Measurements from ENCODE around the gene TEX2. TPM values are rescaled to one million over a fixed set of nuclear protein-coding genes. Genes with fewer than 3 reads are reported as not detected.
"Not testable (repeated sequence)": the region's sequence is repeated elsewhere in the genome, so short reads cannot be mapped to it uniquely, and the experiment has no call there.

The TEX2 gene
- total RNA-seq, 2 experiments from 2014 or later, result 15.2 to 15.8 TPM

DNA sequence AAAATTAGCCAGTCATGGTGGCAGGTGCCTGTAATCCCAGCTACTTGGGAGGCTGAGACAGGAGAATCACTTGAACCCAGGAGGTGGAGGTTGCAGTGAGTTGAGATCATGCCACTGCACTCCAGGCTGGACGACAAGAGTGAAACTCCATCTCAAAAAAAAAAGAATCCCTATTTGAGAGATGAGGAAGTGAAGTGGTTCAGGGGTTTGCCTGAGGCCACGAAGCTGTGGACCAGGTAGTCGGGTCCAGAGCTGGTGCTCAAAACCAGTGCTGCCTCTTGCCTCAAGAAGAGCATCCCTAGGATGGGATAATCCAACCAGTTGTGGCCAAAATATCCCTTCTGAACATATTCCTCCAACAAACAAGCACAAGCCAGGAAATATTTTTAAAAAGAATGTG lies 95.4 kb downstream of the TEX2 start:
- H3K4me3 Mint-ChIP-seq; ATAC-seq; DNase-seq; POLR2A ChIA-PET; H3K9me3 Mint-ChIP-seq (ENCODE audit: low read depth); H3K27me3 Mint-ChIP-seq; H3K27ac Mint-ChIP-seq; intact Hi-C loops (cut with DNase I, micrococcal nuclease); H3K4me1 Mint-ChIP-seq: not testable (repeated sequence)
- H3K36me3 Mint-ChIP-seq (ENCODE audit: low read depth), result peaks cover 21% of the 10 kb centered on the region
- CTCF ChIA-PET, result interaction anchor here (1.0 to 3.3 kb wide), 3 partner anchors 9 to 139 kb away, joined by 3 to 8 read pairs (median 3); no protein-coding TSS in a partner anchor

GRCh38 chr17:64166876-64167275 lies 96.2 kb downstream of the TEX2 start:
- H3K4me3 Mint-ChIP-seq, result no peak overlapping the region
- intact Hi-C loops (cut with DNase I, micrococcal nuclease), result no loop called here
- H3K4me1 Mint-ChIP-seq, result no peaks in the 10 kb centered on the region
- ChIA-PET CTCF (interaction anchor here (0.7 to 3.3 kb wide), 4 partner anchors 10 to 140 kb away, joined by 3 to 8 read pairs (median 4); no protein-coding TSS in a partner anchor), POLR2A (no interaction called here)
- DNase-seq (no peak), ATAC-seq (no peak)
- H3K9me3 Mint-ChIP-seq (ENCODE audit: low read depth), result no peaks in the 10 kb centered on the region
- H3K27me3 Mint-ChIP-seq, result no peaks in the 10 kb centered on the region
- H3K27ac Mint-ChIP-seq, result no peak overlapping the region
- peaks cover 17% of the 10 kb centered on the region for H3K36me3 Mint-ChIP-seq (ENCODE audit: low read depth)

DNA sequence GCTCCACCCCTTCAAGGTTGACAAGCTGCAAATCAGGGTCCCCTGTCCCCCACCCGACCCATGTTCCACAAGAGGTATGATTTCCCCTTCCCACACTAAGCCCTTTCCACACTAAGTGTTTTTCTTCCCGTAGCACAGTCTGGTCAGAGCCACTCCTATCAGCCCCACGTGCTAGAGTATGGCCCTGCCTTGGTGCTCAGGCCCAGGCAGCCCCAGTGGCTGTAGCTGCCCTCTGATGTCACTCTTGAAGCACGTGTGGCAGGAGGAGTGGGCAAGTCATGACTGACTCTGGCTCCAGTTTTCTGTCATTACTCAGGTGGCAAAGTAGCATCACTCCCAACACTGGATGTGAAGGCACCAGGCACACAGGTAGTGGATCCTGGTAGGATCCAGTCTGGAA lies 97.7 kb downstream of the TEX2 start:
- CTCF ChIA-PET, result interaction anchor here (0.6 to 3.3 kb wide), 2 partner anchors 12 to 143 kb away, joined by 3 to 8 read pairs; no protein-coding TSS in a partner anchor
- no peaks in the 10 kb centered on the region for H3K4me1 Mint-ChIP-seq
- no peaks in the 10 kb centered on the region for H3K27me3 Mint-ChIP-seq
- intact Hi-C loops (cut with DNase I, micrococcal nuclease), result no loop called here
- ATAC-seq (no peak), DNase-seq (no peak)
- H3K9me3 Mint-ChIP-seq (ENCODE audit: low read depth), result no peaks in the 10 kb centered on the region
- POLR2A ChIA-PET, result no interaction called here
- no peak overlapping the region for H3K4me3 Mint-ChIP-seq
- no peak overlapping the region for H3K27ac Mint-ChIP-seq
- peaks cover 10% of the 10 kb centered on the region for H3K36me3 Mint-ChIP-seq (ENCODE audit: low read depth)

GRCh38 chr17:64164596-64165285 lies 98.3 kb downstream of the TEX2 start:
- H3K27ac Mint-ChIP-seq, result no peak overlapping the region

DNA sequence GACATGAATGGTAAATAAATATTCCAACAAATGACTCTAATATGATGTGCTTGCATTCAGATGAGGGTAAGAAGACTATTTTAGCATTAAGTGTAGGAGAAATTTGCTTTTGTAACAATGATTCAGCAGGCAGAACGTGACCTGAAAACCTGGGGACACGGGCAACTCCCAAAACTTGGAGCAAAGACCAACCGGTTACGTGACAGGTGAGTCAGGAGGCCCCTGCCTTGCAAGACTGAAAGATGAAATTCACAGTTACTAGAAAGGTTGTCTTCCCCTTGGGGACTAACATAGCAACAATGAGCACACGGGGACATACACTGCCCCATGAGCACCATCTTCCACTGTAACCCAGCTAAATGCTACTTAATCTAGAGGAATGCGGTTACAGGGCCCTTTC lies 99.6 kb downstream of the TEX2 start:
- Mint-ChIP-seq H3K4me3 (no peak overlapping the region), H3K4me1 (no peaks in the 10 kb centered on the region), H3K27ac (no peak overlapping the region), H3K27me3 (no peaks in the 10 kb centered on the region), H3K36me3 (ENCODE audit: low read depth) (peaks cover 6% of the 10 kb centered on the region), H3K9me3 (ENCODE audit: low read depth) (no peaks in the 10 kb centered on the region)
- intact Hi-C loops (cut with DNase I, micrococcal nuclease), result no loop called here
- POLR2A ChIA-PET, result no interaction called here
- ATAC-seq (no peak), DNase-seq (no peak)
- CTCF ChIA-PET, result no interaction called here

More at GRCh38 chr17:64164596-64165285, 98.3 kb downstream of the TEX2 start:
- Mint-ChIP-seq H3K4me3 (no peak overlapping the region), H3K27me3 (no peaks in the 10 kb centered on the region), H3K36me3 (ENCODE audit: low read depth) (peaks cover 4% of the 10 kb centered on the region), H3K9me3 (ENCODE audit: low read depth) (no peaks in the 10 kb centered on the region), H3K4me1 (no peaks in the 10 kb centered on the region)
- ChIA-PET CTCF (interaction anchor here (0.6 to 3.3 kb wide), 2 partner anchors 12 to 142 kb away, joined by 3 to 8 read pairs; no protein-coding TSS in a partner anchor), POLR2A (no interaction called here)
- intact Hi-C loops (cut with DNase I, micrococcal nuclease), result no loop called here
- ATAC-seq (no peak), DNase-seq (no peak)

- no peak for ATAC-seq
Measured at GRCh38 chr17:64162554-64162953, 100.5 kb downstream of the TEX2 start.

DNA sequence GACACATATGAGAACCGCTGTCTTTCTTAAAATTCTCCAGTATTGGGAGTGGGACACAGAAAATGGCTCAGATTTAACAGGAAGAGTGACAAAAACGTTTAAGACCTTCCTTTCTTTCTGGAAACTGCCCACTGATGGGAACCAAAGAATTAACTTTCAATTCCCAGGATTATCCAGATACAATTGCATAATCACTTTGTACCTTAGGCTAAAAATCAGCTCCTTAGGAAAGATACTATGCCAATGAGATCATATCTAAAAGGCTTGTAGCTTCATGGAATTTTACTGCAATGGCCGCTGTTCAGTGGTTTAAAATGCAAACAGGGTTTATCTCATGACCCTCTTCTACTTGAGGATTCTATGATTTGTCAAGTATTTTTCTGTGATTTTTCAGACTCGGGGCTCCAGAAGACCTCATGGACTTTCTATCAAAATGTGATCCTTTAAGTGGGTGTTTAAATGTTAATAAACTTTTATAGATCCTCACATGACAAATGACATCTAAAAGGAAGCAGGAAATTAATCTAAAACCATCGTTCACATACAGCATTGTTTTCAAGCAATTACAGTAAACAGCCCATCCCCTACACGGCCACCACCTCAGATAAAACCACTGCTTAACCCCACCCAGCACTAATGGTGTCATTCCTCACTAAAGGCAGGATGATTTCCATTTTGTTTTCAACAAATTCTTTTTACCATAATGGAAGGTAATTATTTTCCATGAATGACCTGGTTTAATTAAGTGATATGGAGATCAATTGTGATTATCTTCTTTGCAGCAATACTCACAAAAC lies 101.5 kb downstream of the TEX2 start:
- CTCF ChIA-PET, result interaction anchor here (0.7 to 1.2 kb wide), 2 partner anchors 130 to 152 kb away, joined by 3 read pairs; no protein-coding TSS in a partner anchor
- no peak overlapping the region for H3K27ac Mint-ChIP-seq

More at GRCh38 chr17:64162554-64162953, 100.5 kb downstream of the TEX2 start:
- Mint-ChIP-seq H3K4me3 (no peak overlapping the region), H3K9me3 (ENCODE audit: low read depth) (no peaks in the 10 kb centered on the region), H3K27me3 (no peaks in the 10 kb centered on the region), H3K27ac (no peak overlapping the region), H3K4me1 (no peaks in the 10 kb centered on the region), H3K36me3 (ENCODE audit: low read depth) (peaks cover 6% of the 10 kb centered on the region)
- no peak for DNase-seq
- intact Hi-C loops (cut with DNase I, micrococcal nuclease), result no loop called here
- CTCF ChIA-PET, result interaction anchor here (1.2 kb wide), 1 partner anchor 129 kb away, joined by 3 read pairs; no protein-coding TSS in a partner anchor
- POLR2A ChIA-PET, result no interaction called here

DNA sequence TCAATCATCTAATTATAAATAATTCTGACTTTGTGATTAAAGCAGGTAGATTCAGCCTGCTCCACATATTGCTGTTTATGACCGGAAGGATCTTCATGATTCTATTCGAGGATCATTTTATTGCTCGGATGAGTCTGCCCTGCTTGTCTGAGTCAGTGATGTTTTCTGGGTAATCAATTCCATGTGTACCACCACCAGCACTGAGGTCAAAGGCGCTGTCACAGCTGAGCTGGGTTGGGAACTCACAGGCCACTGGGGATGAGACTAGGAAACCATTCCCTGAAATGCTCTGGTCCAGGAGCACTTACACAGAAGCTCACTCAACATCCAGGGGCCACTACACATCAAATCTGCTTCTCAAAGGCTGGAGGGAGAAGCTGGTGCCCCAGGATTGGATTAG lies 102.7 kb downstream of the TEX2 start:
- ATAC-seq (no peak), DNase-seq (no peak)
- H3K27ac Mint-ChIP-seq, result no peak overlapping the region
- intact Hi-C loops (cut with DNase I, micrococcal nuclease), result no loop called here
- H3K4me1 Mint-ChIP-seq, result peaks cover 1% of the 10 kb centered on the region
- H3K27me3 Mint-ChIP-seq, result no peaks in the 10 kb centered on the region
- H3K9me3 Mint-ChIP-seq (ENCODE audit: low read depth), result no peaks in the 10 kb centered on the region
- POLR2A ChIA-PET, result no interaction called here
- CTCF ChIA-PET, result interaction anchor here (0.6 to 1.2 kb wide), 2 partner anchors 15 to 24 kb away, joined by 3 to 5 read pairs; no protein-coding TSS in a partner anchor
- no peak overlapping the region for H3K4me3 Mint-ChIP-seq
- H3K36me3 Mint-ChIP-seq (ENCODE audit: low read depth), result peaks cover 3% of the 10 kb centered on the region

More for the DNA sequence above, 101.5 kb downstream of the TEX2 start:
- ATAC-seq, result no peak
- H3K4me3 Mint-ChIP-seq, result no peak overlapping the region
- intact Hi-C loops (cut with DNase I, micrococcal nuclease), result no loop called here
- no peaks in the 10 kb centered on the region for H3K27me3 Mint-ChIP-seq
- DNase-seq, result no peak
- no peaks in the 10 kb centered on the region for H3K4me1 Mint-ChIP-seq
- peaks cover 3% of the 10 kb centered on the region for H3K36me3 Mint-ChIP-seq (ENCODE audit: low read depth)
- no peaks in the 10 kb centered on the region for H3K9me3 Mint-ChIP-seq (ENCODE audit: low read depth)
- POLR2A ChIA-PET, result no interaction called here

DNA sequence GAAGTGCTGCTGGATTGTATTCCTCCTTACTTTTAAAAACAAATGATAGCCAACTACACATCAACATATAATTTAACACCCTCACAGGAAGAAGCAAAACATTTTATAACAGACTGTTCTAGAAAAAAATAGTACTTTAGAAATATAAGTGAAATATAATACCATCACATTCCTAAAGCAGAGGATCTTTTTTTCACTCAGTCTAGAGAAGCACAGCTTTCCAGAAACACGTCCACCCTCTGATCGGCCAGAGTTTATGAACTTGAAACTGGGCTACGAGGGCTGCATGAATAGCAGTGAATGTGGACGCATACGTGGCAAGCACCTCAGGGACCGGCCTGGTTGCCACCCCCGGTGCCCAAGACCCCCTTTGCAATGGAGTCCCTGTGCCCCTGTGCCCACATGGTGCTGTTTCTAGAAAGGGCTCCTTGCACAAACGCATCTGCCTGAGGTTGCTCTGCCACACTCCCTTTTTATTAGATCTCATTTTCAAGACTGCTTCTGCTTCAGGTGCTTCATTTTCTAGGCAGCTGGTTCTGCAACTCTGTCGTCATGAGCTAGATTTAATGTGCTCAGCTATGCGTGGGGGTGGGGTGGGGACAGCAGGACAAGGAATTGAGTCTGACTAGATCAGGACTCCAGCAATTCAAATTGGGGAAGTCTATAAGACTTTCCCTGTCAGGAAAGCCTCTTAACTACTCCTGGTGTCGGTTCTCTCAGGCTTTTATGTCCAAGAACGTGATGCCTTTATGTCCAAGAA lies 104.0 kb downstream of the TEX2 start:
- Mint-ChIP-seq H3K36me3 (ENCODE audit: low read depth) (peaks cover 4% of the 10 kb centered on the region), H3K9me3 (ENCODE audit: low read depth) (no peaks in the 10 kb centered on the region), H3K27ac (no peak overlapping the region), H3K4me1 (peaks cover 5% of the 10 kb centered on the region), H3K4me3 (no peak overlapping the region), H3K27me3 (no peaks in the 10 kb centered on the region)
- DNase-seq, result no peak
- intact Hi-C loops (cut with DNase I, micrococcal nuclease), result no loop called here
- ChIA-PET CTCF (interaction anchor here (1.2 kb wide), 1 partner anchor 109 kb away, joined by 3 read pairs; no protein-coding TSS in a partner anchor), POLR2A (no interaction called here)
- ATAC-seq, result no peak

- no peak overlapping the region for H3K27ac Mint-ChIP-seq
- ChIA-PET POLR2A (no interaction called here), CTCF (no interaction called here)
- DNase-seq (no peak), ATAC-seq (no peak)
- intact Hi-C loops (cut with DNase I, micrococcal nuclease), result no loop called here
- peaks cover 4% of the 10 kb centered on the region for H3K36me3 Mint-ChIP-seq (ENCODE audit: low read depth)
- H3K9me3 Mint-ChIP-seq (ENCODE audit: low read depth), result no peaks in the 10 kb centered on the region
- no peak overlapping the region for H3K4me3 Mint-ChIP-seq
- peaks cover 5% of the 10 kb centered on the region for H3K4me1 Mint-ChIP-seq
- H3K27me3 Mint-ChIP-seq, result no peaks in the 10 kb centered on the region
Measured at GRCh38 chr17:64158406-64158805, 104.7 kb downstream of the TEX2 start.

GRCh38 chr17:64157669-64158180 lies 105.3 kb downstream of the TEX2 start:
- no peak overlapping the region for H3K4me3 Mint-ChIP-seq
- no peaks in the 10 kb centered on the region for H3K9me3 Mint-ChIP-seq (ENCODE audit: low read depth)
- ChIA-PET CTCF (no interaction called here), POLR2A (no interaction called here)
- peaks cover 5% of the 10 kb centered on the region for H3K4me1 Mint-ChIP-seq
- intact Hi-C loops (cut with DNase I, micrococcal nuclease), result no loop called here
- H3K27ac Mint-ChIP-seq, result no peak overlapping the region
- peaks cover 8% of the 10 kb centered on the region for H3K36me3 Mint-ChIP-seq (ENCODE audit: low read depth)
- DNase-seq (no peak), ATAC-seq (no peak)
- no peaks in the 10 kb centered on the region for H3K27me3 Mint-ChIP-seq

All from activated CD4-positive, alpha-beta T cell treated with anti-CD3 and anti-CD28 coated beads for 36 hours (primary cell).